A673 (cell line): ENCODE results near the gene CYP2W1.

Experiments used
- EZH2 ChIP-seq: fragments of 200-600 bp; sonication (generic); IDR thresholded peaks from 2 replicates; pipeline ENCODE4 v1.6.1; 2017; ENCODE audit warnings: borderline replicate concordance, low read depth, mild to moderate bottlenecking, mixed read lengths, antibody characterized with exemption, low read length; ENCODE audit not compliant: poor library complexity, severe bottlenecking
- TF ChIP-seq, protein P1 (sequence below): fragments of 300-800, 200-600 bp; sonication (generic); conservative IDR thresholded peaks from 2 replicates; pipeline ENCODE4 v1.5.1; 2017; ENCODE audit warnings: low read depth, mild to moderate bottlenecking, antibody characterized with exemption, low read length, moderate library complexity, mixed read lengths

DNA sequence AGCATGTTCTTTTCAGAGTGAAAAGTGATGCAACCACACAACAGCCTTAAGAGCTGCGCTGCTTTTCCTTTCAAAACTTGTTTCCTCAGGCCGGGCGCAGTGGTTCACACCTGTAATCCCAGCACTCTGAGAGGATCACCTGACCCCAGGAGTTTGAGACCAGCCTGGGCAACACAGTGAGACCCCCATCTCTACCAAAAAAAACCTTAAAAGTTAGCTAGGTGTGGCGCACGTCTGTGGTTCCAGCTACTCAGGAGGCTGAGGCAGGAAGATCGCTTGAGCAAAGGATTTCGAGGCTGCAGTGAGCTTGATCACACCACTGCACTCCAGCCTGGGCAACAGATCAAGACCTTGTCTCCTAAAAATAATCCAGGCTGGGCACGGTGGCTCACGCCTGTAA lies 9.7 kb upstream of the CYP2W1 start:
- TF ChIP-seq, protein P1, sequence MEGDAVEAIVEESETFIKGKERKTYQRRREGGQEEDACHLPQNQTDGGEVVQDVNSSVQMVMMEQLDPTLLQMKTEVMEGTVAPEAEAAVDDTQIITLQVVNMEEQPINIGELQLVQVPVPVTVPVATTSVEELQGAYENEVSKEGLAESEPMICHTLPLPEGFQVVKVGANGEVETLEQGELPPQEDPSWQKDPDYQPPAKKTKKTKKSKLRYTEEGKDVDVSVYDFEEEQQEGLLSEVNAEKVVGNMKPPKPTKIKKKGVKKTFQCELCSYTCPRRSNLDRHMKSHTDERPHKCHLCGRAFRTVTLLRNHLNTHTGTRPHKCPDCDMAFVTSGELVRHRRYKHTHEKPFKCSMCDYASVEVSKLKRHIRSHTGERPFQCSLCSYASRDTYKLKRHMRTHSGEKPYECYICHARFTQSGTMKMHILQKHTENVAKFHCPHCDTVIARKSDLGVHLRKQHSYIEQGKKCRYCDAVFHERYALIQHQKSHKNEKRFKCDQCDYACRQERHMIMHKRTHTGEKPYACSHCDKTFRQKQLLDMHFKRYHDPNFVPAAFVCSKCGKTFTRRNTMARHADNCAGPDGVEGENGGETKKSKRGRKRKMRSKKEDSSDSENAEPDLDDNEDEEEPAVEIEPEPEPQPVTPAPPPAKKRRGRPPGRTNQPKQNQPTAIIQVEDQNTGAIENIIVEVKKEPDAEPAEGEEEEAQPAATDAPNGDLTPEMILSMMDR: no peak
- no peak for TF ChIP-seq EZH2
